ENCODE measurements around the gene SYT1. TPM values are rescaled to one million over a fixed set of nuclear protein-coding genes. Genes with fewer than 3 reads are reported as not detected.

Gene SYT1
- polyA plus RNA-seq, 10 donors = 1.2 to 2.6 (median 1.7) TPM

GRCh38 chr12:79434561-79434960, 570.0 kb downstream of the SYT1 start:
- DNase-seq = no peak

- no peak for DNase-seq
Observed at GRCh38 chr12:79435742-79436141, 571.2 kb downstream of the SYT1 start.

- DNase-seq = no peak
Observed at GRCh38 chr12:79438480-79439174, 574.1 kb downstream of the SYT1 start.

- DNase-seq = no peak
Observed at GRCh38 chr12:79439175-79439825, 574.7 kb downstream of the SYT1 start.

- no peak for DNase-seq
Observed at GRCh38 chr12:79441534-79441933, 577.0 kb downstream of the SYT1 start.

GRCh38 chr12:79442396-79442795, 577.8 kb downstream of the SYT1 start:
- peak in 1 of 3 donors; percentile 33 for DNase-seq

- DNase-seq = no peak
Observed at GRCh38 chr12:79444089-79444488, 579.5 kb downstream of the SYT1 start.

- no peak for DNase-seq
Observed at GRCh38 chr12:79448816-79449215, 584.2 kb downstream of the SYT1 start.

- no peak for DNase-seq
Observed at GRCh38 chr12:79451365-79451764, 586.8 kb downstream of the SYT1 start.

- DNase-seq = peak; percentile 49 to 78 (median 71)
Observed at GRCh38 chr12:79451978-79452377, 587.4 kb downstream of the SYT1 start.

- no peak for DNase-seq
Observed at GRCh38 chr12:79452906-79453305, 588.3 kb downstream of the SYT1 start.

GRCh38 chr12:79453820-79454219, 589.2 kb downstream of the SYT1 start:
- no peak for DNase-seq

GRCh38 chr12:79454338-79454843, 589.8 kb downstream of the SYT1 start:
- no peak for DNase-seq

GRCh38 chr12:79455286-79455685, 590.7 kb downstream of the SYT1 start:
- DNase-seq = peak in 1 of 3 donors; percentile 17

- no peak for DNase-seq
Observed at GRCh38 chr12:79482323-79482722, 617.7 kb downstream of the SYT1 start.

GRCh38 chr12:79482921-79483320, 618.3 kb downstream of the SYT1 start:
- no peak for DNase-seq

- no peak for DNase-seq
Observed at GRCh38 chr12:79486154-79486553, 621.6 kb downstream of the SYT1 start.

- no peak for DNase-seq
Observed at GRCh38 chr12:79487386-79488110, 623.0 kb downstream of the SYT1 start.
